ENCODE data around the gene AGMO. TPM values are rescaled to one million over a fixed set of nuclear protein-coding genes. Genes with fewer than 3 reads are reported as not detected.

The AGMO gene
- polyA plus RNA-seq, 3 donors = not detected

- H3K27me3 Mint-ChIP-seq (ENCODE audit: low read depth in 3 of 3) = no peaks in the 10 kb centered on the region
- no peaks in the 10 kb centered on the region for H3K9me3 ChIP-seq (replicated peaks in 1 of 2; ENCODE audit: control insufficient read depth in 1 of 2, insufficient read depth in 1 of 2, low read length in 2 of 2)
- no peaks in the 10 kb centered on the region for H3K4me1 Mint-ChIP-seq
- H3K4me2 ChIP-seq (replicated peaks; ENCODE audit: extremely low read depth, low read length, poor library complexity, severe bottlenecking) = no peak overlapping the region
- no peaks in the 10 kb centered on the region for H3K79me2 ChIP-seq (ENCODE audit: insufficient read depth, low read length)
- no peaks in the 10 kb centered on the region for H4K20me1 ChIP-seq (ENCODE audit: insufficient read depth, low read length)
- H3K4me1 ChIP-seq (ENCODE audit: control insufficient read depth in 1 of 2, insufficient read depth in 2 of 2, low read length in 2 of 2) = no peaks in the 10 kb centered on the region
- no peak overlapping the region for H3K27ac ChIP-seq (ENCODE audit: low read depth in 1 of 2, low read length in 2 of 2)
- H3K4me3 ChIP-seq (replicated peaks in 1 of 3; ENCODE audit: low read depth in 2 of 3, low read length in 3 of 3) = no peak overlapping the region
- H3K36me3 ChIP-seq (replicated peaks in 1 of 2; ENCODE audit: control insufficient read depth in 1 of 2, insufficient read depth in 2 of 2, low read length in 2 of 2) = no peaks in the 10 kb centered on the region
- H3K9me3 Mint-ChIP-seq = peaks cover 0 to 3% (median 0%) of the 10 kb centered on the region in 7 donors
- no peak overlapping the region for H3K27ac Mint-ChIP-seq
- intact Hi-C loops (cut with micrococcal nuclease) = no loop called here
- H3K9ac ChIP-seq (ENCODE audit: insufficient read depth, low read length, poor library complexity, severe bottlenecking) = no peak overlapping the region
- H3K4me3 Mint-ChIP-seq = no peak overlapping the region
- no peak overlapping the region for H2AFZ ChIP-seq (ENCODE audit: insufficient read depth, low read depth, low read length, poor library complexity, severe bottlenecking)
- TF ChIP-seq, protein P1, sequence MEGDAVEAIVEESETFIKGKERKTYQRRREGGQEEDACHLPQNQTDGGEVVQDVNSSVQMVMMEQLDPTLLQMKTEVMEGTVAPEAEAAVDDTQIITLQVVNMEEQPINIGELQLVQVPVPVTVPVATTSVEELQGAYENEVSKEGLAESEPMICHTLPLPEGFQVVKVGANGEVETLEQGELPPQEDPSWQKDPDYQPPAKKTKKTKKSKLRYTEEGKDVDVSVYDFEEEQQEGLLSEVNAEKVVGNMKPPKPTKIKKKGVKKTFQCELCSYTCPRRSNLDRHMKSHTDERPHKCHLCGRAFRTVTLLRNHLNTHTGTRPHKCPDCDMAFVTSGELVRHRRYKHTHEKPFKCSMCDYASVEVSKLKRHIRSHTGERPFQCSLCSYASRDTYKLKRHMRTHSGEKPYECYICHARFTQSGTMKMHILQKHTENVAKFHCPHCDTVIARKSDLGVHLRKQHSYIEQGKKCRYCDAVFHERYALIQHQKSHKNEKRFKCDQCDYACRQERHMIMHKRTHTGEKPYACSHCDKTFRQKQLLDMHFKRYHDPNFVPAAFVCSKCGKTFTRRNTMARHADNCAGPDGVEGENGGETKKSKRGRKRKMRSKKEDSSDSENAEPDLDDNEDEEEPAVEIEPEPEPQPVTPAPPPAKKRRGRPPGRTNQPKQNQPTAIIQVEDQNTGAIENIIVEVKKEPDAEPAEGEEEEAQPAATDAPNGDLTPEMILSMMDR (IDR thresholded peaks at IDR 0.05) = no peak
- no CpG with 5 or more reads among the region's 4 CpGs for WGBS (ENCODE audit: insufficient coverage)
- no peaks in the 10 kb centered on the region for H3K36me3 Mint-ChIP-seq
- no peak for DNase-seq
- H3K27me3 ChIP-seq (ENCODE audit: control insufficient read depth in 2 of 2, insufficient read depth in 2 of 2, low read length in 2 of 2) = no peaks in the 10 kb centered on the region
Measured at GRCh38 chr7:15407910-15408309, 153.9 kb downstream of the AGMO start.

GRCh38 chr7:15403751-15404150 lies 158.1 kb downstream of the AGMO start:
- Mint-ChIP-seq H3K27me3 (ENCODE audit: low read depth in 3 of 3) (peaks cover 0 to 2% (median 0%) of the 10 kb centered on the region in 3 donors), H3K9me3 (peaks cover 0 to 4% (median 2%) of the 10 kb centered on the region in 7 donors), H3K4me1 (no peaks in the 10 kb centered on the region), H3K36me3 (no peaks in the 10 kb centered on the region), H3K4me3 (no peak overlapping the region), H3K27ac (no peak overlapping the region)
- H2AFZ ChIP-seq (ENCODE audit: insufficient read depth, low read depth, low read length, poor library complexity, severe bottlenecking) = no peak overlapping the region
- no peaks in the 10 kb centered on the region for H4K20me1 ChIP-seq (ENCODE audit: insufficient read depth, low read length)
- H3K4me2 ChIP-seq (replicated peaks; ENCODE audit: extremely low read depth, low read length, poor library complexity, severe bottlenecking) = no peak overlapping the region
- H3K4me1 ChIP-seq (ENCODE audit: control insufficient read depth in 1 of 2, insufficient read depth in 2 of 2, low read length in 2 of 2) = no peaks in the 10 kb centered on the region
- DNase-seq = no peak
- H3K9ac ChIP-seq (ENCODE audit: insufficient read depth, low read length, poor library complexity, severe bottlenecking) = no peak overlapping the region
- intact Hi-C loops (cut with micrococcal nuclease) = no loop called here
- no peaks in the 10 kb centered on the region for H3K36me3 ChIP-seq (replicated peaks in 1 of 2; ENCODE audit: control insufficient read depth in 1 of 2, insufficient read depth in 2 of 2, low read length in 2 of 2)
- WGBS (ENCODE audit: insufficient coverage) = 0% methylated on average over 1 of the region's 2 CpGs
- no peak overlapping the region for H3K27ac ChIP-seq (ENCODE audit: low read depth in 1 of 2, low read length in 2 of 2)
- TF ChIP-seq, protein P1 (IDR thresholded peaks at IDR 0.05) = no peak
- no peaks in the 10 kb centered on the region for H3K27me3 ChIP-seq (ENCODE audit: control insufficient read depth in 2 of 2, insufficient read depth in 2 of 2, low read length in 2 of 2)
- no peaks in the 10 kb centered on the region for H3K9me3 ChIP-seq (replicated peaks in 1 of 2; ENCODE audit: control insufficient read depth in 1 of 2, insufficient read depth in 1 of 2, low read length in 2 of 2)
- H3K79me2 ChIP-seq (ENCODE audit: insufficient read depth, low read length) = no peaks in the 10 kb centered on the region
- no peak overlapping the region for H3K4me3 ChIP-seq (replicated peaks in 1 of 3; ENCODE audit: low read depth in 2 of 3, low read length in 3 of 3)
